HCT116 (cell line): ENCODE measurements around the gene BACH1. TPM values are rescaled to one million over a fixed set of nuclear protein-coding genes. Genes with fewer than 3 reads are reported as not detected.

Source experiments
- ATAC-seq: fragments of 200-7000 bp; cut with Tn5 transposase; 2 replicates; pipeline ENCODE4 v1.9.1; 2020; ENCODE audit warnings: mild to moderate bottlenecking, moderate library complexity
- BruUV-seq: library from RNA; stranded (reverse); fragments of 400-500 nt; replicated peaks from 2 replicates; lab custom pipeline; 2021; lab: Mats Ljungman, UMichigan
- CTCF ChIA-PET: fragments of 300-600 bp; sonication (Branson Sonifier 250); formaldehyde crosslinking; loops from one replicate; lab custom pipeline; 2021; ENCODE audit warnings: antibody characterized with exemption; lab: Charles Lee
- POLR2A ChIA-PET: fragments of 300-600, 350-600 bp; sonication (Branson Sonifier 250); formaldehyde crosslinking; loops from one replicate; lab custom pipeline; 2021; ENCODE audit warnings: antibody characterized with exemption; lab: Charles Lee
- RAD21 ChIA-PET, 2 experiments: fragments of 300-600 bp; sonication (Branson Sonifier 250); formaldehyde crosslinking; loops; one replicate each; lab custom pipeline; 2023; ENCODE audit warnings: low total read pairs in 2 of 2; ENCODE audit not compliant: uncharacterized antibody in 2 of 2, unreplicated experiment in 2 of 2, low non-redundant PET in 1 of 2; lab: Charles Lee
- DNase-seq: peaks from one replicate; pipeline ENCODE4 v3.0.0-alpha.2; 2010; ENCODE audit warnings: low read depth, low spot score
- H2AFZ ChIP-seq: fragments of 200-600 bp; shearing (Covaris generic), sonication (generic); 2 replicates; pipeline ENCODE4 v1.6.1; 2017; ENCODE audit warnings: low read depth, mixed run types, mixed read lengths, antibody characterized with exemption, low read length; ENCODE audit not compliant: poor library complexity, severe bottlenecking
- H3K27ac ChIP-seq: 2 replicates; pipeline ENCODE4 v1.5.1; 2012; ENCODE audit warnings: low read depth, low read length
- H3K27me3 ChIP-seq: fragments of 200-600 bp; sonication (generic); 2 replicates; pipeline ENCODE4 v1.6.1; 2016; ENCODE audit warnings: mixed run types, low read length, mixed read lengths; ENCODE audit not compliant: insufficient read depth
- H3K36me3 ChIP-seq, 2 experiments: fragments of 200-500 bp in 1 of 2; fragments of 200-600 bp in 1 of 2; sonication (Bioruptor generic) in 1 of 2; sonication (generic) in 1 of 2; 2 replicates each; pipeline versions ENCODE4 v1.5.1 to v1.6.1; 2014 to 2016; ENCODE audit warnings: low read length in 2 of 2, inconsistent platforms in 1 of 2, mixed read lengths in 1 of 2, mixed run types in 1 of 2; ENCODE audit not compliant: insufficient read depth in 2 of 2, control insufficient read depth in 1 of 2
- H3K4me1 ChIP-seq, 2 experiments: fragments of 200-600 bp in 1 of 2; sonication (generic) in 1 of 2; 2 replicates each; pipeline versions ENCODE4 v1.5.1 to v1.6.1; 2012 to 2017; ENCODE audit warnings: low read length in 2 of 2, inconsistent platforms in 1 of 2, mild to moderate bottlenecking in 1 of 2, mixed read lengths in 1 of 2, mixed run types in 1 of 2, moderate library complexity in 1 of 2; ENCODE audit not compliant: insufficient read depth in 2 of 2, control insufficient read depth in 1 of 2
- H3K4me2 ChIP-seq: fragments of 200-600 bp; sonication (generic); 2 replicates; pipeline ENCODE4 v1.6.1; 2017; ENCODE audit warnings: mixed run types, low read length, mixed read lengths
- H3K4me3 ChIP-seq, 2 experiments: fragments of 200-600 bp in 1 of 2; sonication (generic) in 1 of 2; replicated peaks in 1 of 2; 2 replicates each; pipeline ENCODE4 v1.5.1; 2011 to 2016; ENCODE audit warnings: low read length in 2 of 2, control low read depth in 1 of 2, low read depth in 1 of 2, mild to moderate bottlenecking in 1 of 2, mixed read lengths in 1 of 2, mixed run types in 1 of 2
- H3K79me2 ChIP-seq: fragments of 200-600 bp; sonication (generic); 2 replicates; pipeline ENCODE4 v1.6.1; 2017; ENCODE audit warnings: mild to moderate bottlenecking, mixed run types, low read length, moderate library complexity, mixed read lengths; ENCODE audit not compliant: insufficient read depth
- H3K9ac ChIP-seq: fragments of 200-600 bp; sonication (generic); 2 replicates; pipeline ENCODE4 v1.6.1; 2016; ENCODE audit warnings: low read length, mixed read lengths
- H3K9me2 ChIP-seq: fragments of 200-600 bp; sonication (generic), shearing (Covaris generic); 2 replicates; pipeline ENCODE4 v1.6.1; 2017; ENCODE audit warnings: mixed run types, mild to moderate bottlenecking, moderate library complexity; ENCODE audit not compliant: insufficient read depth
- H3K9me3 ChIP-seq, 2 experiments: fragments of 200-500 bp in 1 of 2; fragments of 200-600 bp in 1 of 2; sonication (Bioruptor generic) in 1 of 2; sonication (generic) in 1 of 2; 2 replicates each; pipeline ENCODE4 v1.6.1; 2014 to 2017; ENCODE audit warnings: low read length in 2 of 2, mixed read lengths in 2 of 2, inconsistent platforms in 1 of 2, low read depth in 1 of 2, mild to moderate bottlenecking in 1 of 2, mixed run types in 1 of 2, moderate library complexity in 1 of 2; ENCODE audit not compliant: control insufficient read depth in 1 of 2, insufficient read depth in 1 of 2
- H4K20me1 ChIP-seq: fragments of 200-600 bp; sonication (generic), shearing (Covaris generic); 2 replicates; pipeline ENCODE4 v1.6.1; 2017; ENCODE audit warnings: mixed run types, mild to moderate bottlenecking, moderate library complexity; ENCODE audit not compliant: insufficient read depth
- ATF3 ChIP-seq: IDR thresholded peaks from 2 replicates; pipeline ENCODE4 v1.6.1; 2012
- CBX3 ChIP-seq: IDR thresholded peaks from 2 replicates; pipeline ENCODE4 v1.6.1; 2012; ENCODE audit warnings: low read depth
- CEBPB ChIP-seq: IDR thresholded peaks from 2 replicates; pipeline ENCODE4 v1.6.1; 2012; ENCODE audit warnings: low read depth
- CTCF ChIP-seq, 3 experiments: fragments of 200-600 bp in 1 of 3; sonication (generic) in 1 of 3; IDR thresholded peaks in 2 of 3; conservative IDR thresholded peaks in 1 of 3; 2 replicates each; pipeline ENCODE4 v1.5.1; 2012 to 2017; ENCODE audit warnings: low read depth in 2 of 3, low read length in 2 of 3, antibody characterized with exemption in 1 of 3, borderline replicate concordance in 1 of 3, control low read depth in 1 of 3, mild to moderate bottlenecking in 1 of 3, mixed read lengths in 1 of 3, mixed run types in 1 of 3, moderate library complexity in 1 of 3; ENCODE audit not compliant: insufficient read depth in 1 of 3
- EGR1 ChIP-seq: IDR thresholded peaks from 2 replicates; pipeline ENCODE4 v1.6.1; 2012; ENCODE audit warnings: low read depth
- ELF1 ChIP-seq: IDR thresholded peaks from 2 replicates; pipeline ENCODE4 v1.6.1; 2012; ENCODE audit warnings: low read depth, borderline replicate concordance
- EZH2 ChIP-seq: fragments of 200-600 bp; sonication (generic); IDR thresholded peaks from 2 replicates; pipeline ENCODE4 v1.6.1; 2017; ENCODE audit warnings: antibody characterized with exemption, mixed run types
- EZH2phosphoT487 ChIP-seq: fragments of 200-600 bp; IDR thresholded peaks from 2 replicates; pipeline ENCODE4 v1.6.1; 2018; ENCODE audit warnings: antibody characterized with exemption, borderline replicate concordance
- JUND ChIP-seq: IDR thresholded peaks from 2 replicates; pipeline ENCODE4 v1.6.1; 2012
- MAX ChIP-seq: IDR thresholded peaks from 2 replicates; pipeline ENCODE4 v1.6.1; 2012
- POLR2A ChIP-seq: IDR thresholded peaks from 2 replicates; pipeline ENCODE4 v1.7.0; 2011; ENCODE audit warnings: borderline replicate concordance; ENCODE audit not compliant: insufficient read depth, insufficient read length; ENCODE audit errors: extremely low read depth
- POLR2AphosphoS5 ChIP-seq: IDR thresholded peaks from 2 replicates; pipeline ENCODE4 v1.6.1; 2011; ENCODE audit warnings: mild to moderate bottlenecking, low read depth, low read length, moderate library complexity
- RAD21 ChIP-seq: IDR thresholded peaks from 2 replicates; pipeline ENCODE4 v1.6.1; 2012; ENCODE audit warnings: low read depth, mild to moderate bottlenecking
- REST ChIP-seq: IDR thresholded peaks from 2 replicates; pipeline ENCODE4 v1.6.1; 2012; ENCODE audit warnings: low read depth
- SIN3A ChIP-seq: IDR thresholded peaks from 2 replicates; pipeline ENCODE4 v1.6.1; 2012; ENCODE audit warnings: low read depth
- SP1 ChIP-seq: IDR thresholded peaks from 2 replicates; pipeline ENCODE4 v1.6.1; 2012; ENCODE audit warnings: low read depth
- YY1 ChIP-seq: IDR thresholded peaks from 2 replicates; pipeline ENCODE4 v1.6.1; 2011; ENCODE audit warnings: low read length, low read depth, moderate library complexity, mild to moderate bottlenecking; ENCODE audit not compliant: insufficient replicate concordance; ENCODE audit errors: extremely low read depth
- ZBTB33 ChIP-seq: IDR thresholded peaks from 2 replicates; pipeline ENCODE4 v1.6.1; 2011; ENCODE audit warnings: mild to moderate bottlenecking, low read length, moderate library complexity; ENCODE audit not compliant: insufficient replicate concordance; ENCODE audit errors: extremely low read depth
- ZFX ChIP-seq: fragments of 450-650 bp; IDR thresholded peaks from 2 replicates; pipeline ENCODE4 v1.6.1; 2017
- ZNF274 ChIP-seq: fragments of 200-500 bp; sonication (Bioruptor generic); IDR thresholded peaks from 2 replicates; pipeline ENCODE4 v1.6.1; 2014; ENCODE audit warnings: mild to moderate bottlenecking, low read depth, low read length, inconsistent platforms
- intact Hi-C: fragments of 100-400 bp; cut with micrococcal nuclease; formaldehyde crosslinking; loops from 2 replicates; pipeline ENCODE4 v1.10.0; 2022
- total RNA-seq: library from RNA; stranded (reverse); gene quantifications from one replicate; pipeline ENCODE4 v1.2.1, GENCODE V29; 2021; ENCODE audit not compliant: unreplicated experiment

The BACH1 gene
- total RNA-seq, 1 experiment from 2014 or later, result 28.4 TPM

GRCh38 chr21:29257701-29258100, 41.0 kb upstream of the BACH1 start:
- ChIA-PET POLR2A (no interaction called here), CTCF (no interaction called here), RAD21 (no interaction called here)
- DNase-seq (no peak), ATAC-seq (no peak)
- Histone ChIP-seq H3K9ac (no peak overlapping the region), H3K36me3 (no peaks in the 10 kb centered on the region), H2AFZ (no peak overlapping the region), H3K4me2 (no peak overlapping the region), H4K20me1 (no peaks in the 10 kb centered on the region), H3K9me3 (peaks cover 5 to 7% of the 10 kb centered on the region in 2 experiments; a peak in 1 of 4 replicates), H3K9me2 (no peaks in the 10 kb centered on the region), H3K4me3 (no peak overlapping the region), H3K27ac (no peak overlapping the region), H3K27me3 (no peaks in the 10 kb centered on the region), H3K79me2 (no peaks in the 10 kb centered on the region), H3K4me1 (peaks cover 5 to 7% of the 10 kb centered on the region in 2 experiments; a peak in 1 of 4 replicates)
- TF ChIP-seq ZNF274, result no peak
- TF ChIP-seq REST, result no peak
- TF ChIP-seq CEBPB, result no peak
- TF ChIP-seq YY1, result no peak
- TF ChIP-seq ELF1, result no peak
- TF ChIP-seq ZFX, result no peak
- no peak for TF ChIP-seq POLR2AphosphoS5
- no peak for TF ChIP-seq ATF3
- no peak for TF ChIP-seq POLR2A
- TF ChIP-seq MAX, result no peak
- TF ChIP-seq RAD21, result no peak
- TF ChIP-seq EZH2phosphoT487, result no peak
- TF ChIP-seq JUND, result no peak
- TF ChIP-seq SP1, result no peak
- TF ChIP-seq SIN3A, result no peak
- TF ChIP-seq EZH2, result no peak
- TF ChIP-seq ZBTB33, result no peak
- no peak for TF ChIP-seq CTCF (IDR thresholded peaks at IDR 0.05 in 2 of 3, conservative IDR thresholded peaks at IDR 0.05 in 1 of 3; ENCODE audit: borderline replicate concordance in 1 of 3, insufficient read depth in 1 of 3, low read depth in 2 of 3, low read length in 2 of 3)
- TF ChIP-seq CBX3, result no peak
- TF ChIP-seq EGR1, result no peak
- intact Hi-C loops, result no loop called here
- BruUV-seq, result no TSS peak
